ENCODE results near the gene FBXL14.
A peak's percentile ranks its signal among the peaks of the same experiment; 100 is the strongest.

FBXL14 gene

DNA sequence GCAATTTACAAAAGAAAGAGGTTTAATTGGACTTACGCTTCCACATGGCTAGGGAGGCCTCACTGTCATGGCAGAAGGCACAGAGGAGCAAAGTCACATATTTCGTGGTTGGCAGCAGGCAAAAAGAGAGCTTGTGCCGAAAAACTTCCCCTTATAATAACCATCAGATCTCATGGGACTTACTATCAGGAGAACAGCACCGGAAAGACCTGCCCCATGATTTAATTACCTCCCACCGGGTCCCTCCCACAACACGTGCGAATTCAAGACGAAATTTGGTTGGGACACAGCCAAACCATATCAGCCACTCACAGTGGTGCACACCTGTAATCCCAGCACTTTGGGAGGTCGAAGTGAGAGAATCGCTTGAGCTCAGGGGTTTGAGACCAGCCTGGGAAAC is 68.5 kb downstream of the FBXL14 start:
- H3K27me3 ChIP-seq (ENCODE audit: control insufficient read depth, insufficient read depth, low read length), result peaks cover 36% of the 10 kb centered on the region
- no peak overlapping the region for H3K4me3 ChIP-seq (ENCODE audit: low read length)

DNA sequence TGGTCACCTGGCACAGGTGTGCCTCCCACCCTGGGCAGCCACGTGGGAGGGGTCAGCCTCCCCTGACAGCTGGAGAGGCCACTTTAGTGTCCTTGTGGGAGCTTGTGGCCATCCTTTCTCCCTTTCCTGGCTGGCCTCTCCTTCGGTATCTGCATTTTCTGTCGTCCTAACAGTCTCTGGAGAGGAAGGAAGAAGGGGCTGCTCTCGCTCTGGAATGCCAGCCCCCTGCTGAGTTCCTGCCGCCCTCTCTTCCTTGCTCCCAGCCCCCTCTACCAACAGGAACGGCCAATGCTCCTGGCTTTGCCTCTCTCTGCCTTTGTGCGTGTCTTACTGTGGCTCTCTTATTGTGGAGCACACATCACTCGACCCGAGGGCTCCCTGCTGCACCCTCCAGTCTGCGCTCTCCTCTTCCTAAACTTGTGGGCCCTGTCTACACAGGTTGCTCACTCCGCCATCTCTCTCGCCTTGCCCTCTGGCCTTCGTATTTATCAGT is 70.8 kb downstream of the FBXL14 start:
- no peaks in the 10 kb centered on the region for H3K9me3 ChIP-seq (ENCODE audit: control insufficient read depth, low read length)
- peaks cover 31% of the 10 kb centered on the region for H3K27me3 ChIP-seq (ENCODE audit: control insufficient read depth, insufficient read depth, low read length)
- no peak overlapping the region for H3K4me3 ChIP-seq (ENCODE audit: low read length)
- no peaks in the 10 kb centered on the region for H3K36me3 ChIP-seq (ENCODE audit: control insufficient read depth, insufficient read depth, low read length)
- H3K9ac ChIP-seq (ENCODE audit: low read length), result no peak overlapping the region
- H3K4me1 ChIP-seq (ENCODE audit: control insufficient read depth, insufficient read depth, low read length), result peaks cover 12% of the 10 kb centered on the region

More for the DNA sequence above, 68.5 kb downstream of the FBXL14 start:
- Histone ChIP-seq H3K36me3 (ENCODE audit: control insufficient read depth, insufficient read depth, low read length) (no peaks in the 10 kb centered on the region), H3K9ac (ENCODE audit: low read length) (no peak overlapping the region), H3K4me1 (ENCODE audit: control insufficient read depth, insufficient read depth, low read length) (no peaks in the 10 kb centered on the region), H3K9me3 (ENCODE audit: control insufficient read depth, low read length) (no peaks in the 10 kb centered on the region)

DNA sequence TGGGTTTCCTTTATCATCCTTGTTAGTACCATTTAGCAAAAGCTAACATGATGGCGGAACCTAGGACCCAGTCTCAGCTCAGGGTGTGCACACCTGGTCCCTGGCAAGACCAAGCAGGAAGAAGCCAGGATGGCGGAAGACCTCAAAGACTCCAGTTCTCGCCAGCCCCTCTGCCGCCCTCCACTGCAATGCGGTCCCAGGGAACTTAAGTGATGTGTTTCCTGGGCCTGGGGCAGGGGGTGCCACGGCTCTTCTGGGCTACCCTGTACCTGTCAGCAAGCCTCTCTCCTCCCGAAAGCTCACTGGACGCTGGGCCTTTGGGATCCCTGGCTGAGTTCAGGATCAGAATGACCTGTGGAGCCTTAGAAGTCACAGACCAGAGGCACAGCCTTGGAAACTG is 71.3 kb downstream of the FBXL14 start:
- Histone ChIP-seq H3K4me1 (ENCODE audit: control insufficient read depth, insufficient read depth, low read length) (peaks cover 15% of the 10 kb centered on the region), H3K4me3 (ENCODE audit: low read length) (no peak overlapping the region), H3K36me3 (ENCODE audit: control insufficient read depth, insufficient read depth, low read length) (no peaks in the 10 kb centered on the region), H3K9ac (ENCODE audit: low read length) (no peak overlapping the region), H3K9me3 (ENCODE audit: control insufficient read depth, low read length) (no peaks in the 10 kb centered on the region), H3K27me3 (ENCODE audit: control insufficient read depth, insufficient read depth, low read length) (peaks cover 33% of the 10 kb centered on the region)

DNA sequence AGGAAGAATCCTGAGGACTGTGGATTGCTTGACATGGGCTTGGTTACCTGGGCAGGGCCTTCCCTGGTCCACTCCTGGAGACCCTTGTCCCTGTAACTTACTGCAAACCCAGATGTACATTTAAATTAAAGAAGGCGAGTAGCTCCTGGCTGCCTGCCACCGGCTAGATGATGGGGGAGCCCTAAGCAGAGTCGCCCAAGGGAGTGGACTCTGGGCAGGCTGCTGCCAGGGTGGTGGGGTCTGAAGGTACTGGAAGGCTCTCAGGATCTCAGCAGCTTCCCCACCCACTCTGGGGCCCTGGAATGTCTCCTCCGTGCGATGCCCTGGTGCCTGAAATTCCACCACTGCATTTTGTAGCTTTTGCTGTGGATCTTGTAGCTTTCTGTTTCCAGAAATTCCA is 74.7 kb downstream of the FBXL14 start:
- H3K9me3 ChIP-seq (ENCODE audit: control insufficient read depth, low read length), result no peaks in the 10 kb centered on the region
- no peaks in the 10 kb centered on the region for H3K36me3 ChIP-seq (ENCODE audit: control insufficient read depth, insufficient read depth, low read length)
- peaks cover 16% of the 10 kb centered on the region for H3K27me3 ChIP-seq (ENCODE audit: control insufficient read depth, insufficient read depth, low read length)
- no peak overlapping the region for H3K9ac ChIP-seq (ENCODE audit: low read length)
- H3K4me1 ChIP-seq (ENCODE audit: control insufficient read depth, insufficient read depth, low read length), result peaks cover 15% of the 10 kb centered on the region
- H3K4me3 ChIP-seq (ENCODE audit: low read length), result no peak overlapping the region

DNA sequence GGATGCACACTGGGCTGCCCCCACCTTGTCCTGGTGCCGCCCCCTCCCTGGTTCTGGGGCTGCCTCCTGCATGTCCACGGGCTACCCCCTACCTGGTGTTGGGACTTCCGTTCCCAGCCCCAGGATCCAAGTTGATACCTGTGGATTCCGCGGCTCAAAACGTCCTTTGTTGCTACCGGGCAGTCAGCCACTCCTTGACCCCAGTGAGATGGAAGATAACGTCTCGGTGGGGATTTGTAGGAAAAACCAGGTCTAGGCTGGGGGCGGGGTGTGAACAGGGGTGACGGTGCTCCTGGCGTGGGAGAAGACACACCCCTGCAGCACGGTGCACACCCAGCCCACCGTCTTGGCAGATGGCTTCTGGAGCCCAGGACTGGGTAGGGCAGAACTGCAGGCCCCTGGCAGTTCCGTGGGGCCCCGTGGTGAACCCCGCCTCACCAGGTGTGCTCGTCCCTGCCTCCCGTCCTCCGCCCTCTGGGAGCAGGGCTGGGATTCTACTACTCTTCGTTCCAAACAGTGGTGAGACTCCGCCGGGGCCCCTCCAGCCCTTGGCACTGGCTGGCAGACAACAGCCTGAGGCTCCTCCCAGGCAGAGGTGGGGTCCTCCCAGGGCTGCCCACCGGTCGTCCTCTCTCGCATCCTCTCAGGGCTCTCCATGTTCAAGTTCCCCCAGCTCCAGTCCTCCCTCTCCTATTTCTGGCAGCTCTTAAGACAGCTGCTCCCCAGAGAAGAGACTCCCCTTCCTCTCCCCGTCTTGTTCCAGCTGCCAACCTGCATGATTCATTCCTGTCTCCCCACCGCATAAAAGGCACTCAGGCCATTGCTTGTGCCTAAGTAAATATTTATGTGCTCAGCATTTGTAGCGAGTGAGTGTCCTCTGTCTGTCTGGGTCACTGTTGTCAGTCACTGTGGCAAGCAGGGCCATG is 75.5 kb downstream of the FBXL14 start:
- no peaks in the 10 kb centered on the region for H3K9me3 ChIP-seq (ENCODE audit: control insufficient read depth, low read length)
- peaks cover 15% of the 10 kb centered on the region for H3K4me1 ChIP-seq (ENCODE audit: control insufficient read depth, insufficient read depth, low read length)
- H3K36me3 ChIP-seq (ENCODE audit: control insufficient read depth, insufficient read depth, low read length), result no peaks in the 10 kb centered on the region
- no peak overlapping the region for H3K4me3 ChIP-seq (ENCODE audit: low read length)
- peak overlapping the region; percentile 50 for H3K9ac ChIP-seq (ENCODE audit: low read length)
- H3K27me3 ChIP-seq (ENCODE audit: control insufficient read depth, insufficient read depth, low read length), result peaks cover 16% of the 10 kb centered on the region

DNA sequence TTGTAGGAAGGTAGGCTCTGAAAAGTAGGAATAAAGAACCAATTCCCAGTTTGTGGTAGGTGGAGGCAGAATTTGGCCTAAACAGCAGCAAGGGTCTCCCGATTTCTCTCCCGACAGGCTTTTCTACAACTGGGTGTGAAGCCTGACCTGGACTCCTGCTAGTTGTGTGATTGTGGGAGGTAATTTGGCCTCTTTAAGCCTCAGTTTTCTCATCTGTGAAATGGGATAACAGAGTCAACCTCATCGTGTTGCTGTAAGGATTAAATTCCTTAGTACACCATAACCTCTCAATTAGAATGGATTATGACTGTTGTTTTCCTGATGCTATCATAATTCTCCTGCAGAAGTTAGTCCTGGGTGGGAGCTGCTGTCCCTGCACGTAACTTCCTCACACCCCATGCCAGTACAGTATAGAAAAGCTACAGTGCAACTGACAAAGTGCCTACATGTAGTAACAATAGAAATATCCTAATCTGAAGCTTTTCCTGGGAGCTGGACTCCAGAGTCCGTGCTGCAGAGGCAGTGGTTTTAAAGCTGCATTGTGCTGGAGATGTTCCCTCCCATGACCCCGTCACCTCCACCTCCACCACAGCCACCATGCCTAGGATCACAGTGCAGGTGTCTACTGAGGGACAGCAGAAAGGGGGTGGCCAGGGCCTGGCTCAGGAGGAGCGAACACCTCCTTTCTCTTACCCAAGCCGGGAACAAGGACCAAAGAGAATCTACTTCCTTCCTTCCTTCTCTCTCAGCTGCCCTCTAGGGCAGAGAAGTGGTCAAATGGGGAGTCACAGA is 76.5 kb downstream of the FBXL14 start:
- Histone ChIP-seq H3K27me3 (ENCODE audit: control insufficient read depth, insufficient read depth, low read length) (peaks cover 13% of the 10 kb centered on the region), H3K9me3 (ENCODE audit: control insufficient read depth, low read length) (no peaks in the 10 kb centered on the region), H3K9ac (ENCODE audit: low read length) (no peak overlapping the region), H3K4me1 (ENCODE audit: control insufficient read depth, insufficient read depth, low read length) (peaks cover 15% of the 10 kb centered on the region), H3K4me3 (ENCODE audit: low read length) (no peak overlapping the region), H3K36me3 (ENCODE audit: control insufficient read depth, insufficient read depth, low read length) (no peaks in the 10 kb centered on the region)

DNA sequence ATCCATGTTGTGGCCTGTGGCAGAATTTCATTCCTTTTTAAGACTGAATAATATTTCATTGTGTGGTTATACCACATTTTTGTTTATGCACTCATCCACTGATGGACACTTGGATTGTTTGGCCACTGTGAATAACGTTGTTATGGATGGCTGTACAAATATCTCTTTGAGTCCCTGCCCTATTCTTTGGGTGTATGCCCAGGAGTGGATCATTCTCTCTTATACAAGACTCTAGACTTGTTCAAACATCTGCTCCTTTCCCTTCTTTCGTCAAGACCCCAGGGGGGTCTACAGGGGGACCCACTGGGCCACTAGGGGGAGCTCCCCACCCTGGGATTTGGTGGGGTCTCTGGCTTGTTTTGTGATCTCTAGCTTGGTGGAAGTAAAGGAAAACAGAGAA is 77.4 kb downstream of the FBXL14 start:
- no peak overlapping the region for H3K9ac ChIP-seq (ENCODE audit: low read length)
- H3K4me1 ChIP-seq (ENCODE audit: control insufficient read depth, insufficient read depth, low read length), result peaks cover 15% of the 10 kb centered on the region
- H3K27me3 ChIP-seq (ENCODE audit: control insufficient read depth, insufficient read depth, low read length), result peaks cover 13% of the 10 kb centered on the region
- H3K9me3 ChIP-seq (ENCODE audit: control insufficient read depth, low read length), result no peaks in the 10 kb centered on the region
- H3K36me3 ChIP-seq (ENCODE audit: control insufficient read depth, insufficient read depth, low read length), result no peaks in the 10 kb centered on the region
- H3K4me3 ChIP-seq (ENCODE audit: low read length), result no peak overlapping the region

All from mucosa of stomach (tissue), 1 donor.